GM23338 (cell line): ENCODE measurements around the gene DOCK11.

ENCODE experiments used
- CREB1 ChIP-seq: fragments of 250-450 bp; sonication (Bioruptor Pico); IDR thresholded peaks from 2 replicates; pipeline ENCODE4 v1.5.0; 2020; ENCODE audit warnings: low read depth, mild to moderate bottlenecking, moderate library complexity
- CTCF ChIP-seq, 2 experiments: fragments of 200-600 bp in 1 of 2; sonication (generic) in 1 of 2; conservative IDR thresholded peaks; 2 replicates each; pipeline versions ENCODE4 v1.5.1 to v1.6.1; 2016 to 2017; ENCODE audit warnings: antibody characterized with exemption in 2 of 2, low read depth in 2 of 2, mild to moderate bottlenecking in 2 of 2, moderate library complexity in 1 of 2
- ETS1 ChIP-seq: IDR thresholded peaks from 2 replicates; pipeline ENCODE4 v1.6.1; 2016; ENCODE audit warnings: antibody characterized with exemption
- EZH2 ChIP-seq: fragments of 200-600 bp; sonication (generic); IDR thresholded peaks from one replicate; pipeline ENCODE4 v1.8.0; 2017; ENCODE audit warnings: antibody characterized with exemption, mild to moderate bottlenecking, low read depth; ENCODE audit not compliant: unreplicated experiment
- EZH2phosphoT487 ChIP-seq: fragments of 200-600 bp; sonication (generic); IDR thresholded peaks from one replicate; pipeline ENCODE4 v1.8.1; 2018; ENCODE audit warnings: antibody characterized with exemption; ENCODE audit not compliant: unreplicated experiment
- POLR2AphosphoS5 ChIP-seq: IDR thresholded peaks from 2 replicates; pipeline ENCODE4 v1.6.1; 2016; ENCODE audit warnings: antibody characterized with exemption, low read depth
- REST ChIP-seq: IDR thresholded peaks from one replicate; pipeline ENCODE4 v1.6.1; 2018; ENCODE audit warnings: antibody characterized with exemption; ENCODE audit not compliant: unreplicated experiment

GRCh38 chrX:118504581-118504980 is 9.0 kb downstream of the DOCK11 start:
- TF ChIP-seq EZH2phosphoT487 (no peak), CTCF (conservative IDR thresholded peaks at IDR 0.05; ENCODE audit: low read depth in 2 of 2) (no peak), POLR2AphosphoS5 (no peak), REST (no peak), EZH2 (no peak), ETS1 (no peak), CREB1 (no peak)
